Suprapubic skin (tissue), 4 donors: Measurements from ENCODE around the gene CLEC16A.

Experiments used
- EP300 ChIP-seq: sonication (generic); formaldehyde crosslinking; IDR thresholded peaks from one replicate; pipeline ENCODE4 v1.6.1; 2017; ENCODE audit warnings: antibody characterized with exemption
- POLR2A ChIP-seq, 2 donors: fragments of 450-650 bp; IDR thresholded peaks; one replicate each; pipeline ENCODE4 v1.6.1; 2017; ENCODE audit warnings: antibody characterized with exemption in 2 of 2, mild to moderate bottlenecking in 2 of 2, moderate library complexity in 2 of 2
- POLR2AphosphoS5 ChIP-seq, 3 donors: sonication (generic); formaldehyde crosslinking; IDR thresholded peaks; one replicate each; pipeline ENCODE4 v1.6.1; 2017; ENCODE audit warnings: antibody characterized with exemption in 3 of 3
- TF ChIP-seq, protein P1 (sequence below), 2 donors: fragments of 200-600 bp in 1 of 2; fragments of 450-650 bp in 1 of 2; sonication (generic) in 1 of 2; IDR thresholded peaks; one replicate each; pipeline ENCODE4 v1.5.1; 2016 to 2019; ENCODE audit warnings: antibody characterized with exemption in 2 of 2, mild to moderate bottlenecking in 1 of 2, moderate library complexity in 1 of 2

DNA sequence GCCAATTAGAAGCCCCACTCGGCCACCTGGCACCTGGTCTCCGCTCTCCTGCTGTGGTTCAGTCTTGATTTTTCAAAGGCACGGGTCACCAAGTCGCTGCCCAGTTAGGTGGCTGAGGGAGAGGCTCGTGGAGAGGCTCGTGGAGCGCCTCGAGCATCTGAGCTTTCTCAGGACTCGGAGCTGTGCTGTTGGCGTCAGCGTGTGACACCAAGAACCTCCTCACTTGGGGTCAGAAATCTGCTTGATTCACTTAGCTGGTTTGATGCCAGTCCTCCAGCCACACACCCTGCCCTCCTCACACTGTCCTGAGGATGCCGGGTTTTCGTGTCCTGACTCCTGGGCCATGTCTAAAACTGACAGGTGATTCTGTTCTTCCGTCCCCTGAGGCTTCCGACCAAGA, 229.1 kb downstream of the CLEC16A start:
- TF ChIP-seq, protein P1, sequence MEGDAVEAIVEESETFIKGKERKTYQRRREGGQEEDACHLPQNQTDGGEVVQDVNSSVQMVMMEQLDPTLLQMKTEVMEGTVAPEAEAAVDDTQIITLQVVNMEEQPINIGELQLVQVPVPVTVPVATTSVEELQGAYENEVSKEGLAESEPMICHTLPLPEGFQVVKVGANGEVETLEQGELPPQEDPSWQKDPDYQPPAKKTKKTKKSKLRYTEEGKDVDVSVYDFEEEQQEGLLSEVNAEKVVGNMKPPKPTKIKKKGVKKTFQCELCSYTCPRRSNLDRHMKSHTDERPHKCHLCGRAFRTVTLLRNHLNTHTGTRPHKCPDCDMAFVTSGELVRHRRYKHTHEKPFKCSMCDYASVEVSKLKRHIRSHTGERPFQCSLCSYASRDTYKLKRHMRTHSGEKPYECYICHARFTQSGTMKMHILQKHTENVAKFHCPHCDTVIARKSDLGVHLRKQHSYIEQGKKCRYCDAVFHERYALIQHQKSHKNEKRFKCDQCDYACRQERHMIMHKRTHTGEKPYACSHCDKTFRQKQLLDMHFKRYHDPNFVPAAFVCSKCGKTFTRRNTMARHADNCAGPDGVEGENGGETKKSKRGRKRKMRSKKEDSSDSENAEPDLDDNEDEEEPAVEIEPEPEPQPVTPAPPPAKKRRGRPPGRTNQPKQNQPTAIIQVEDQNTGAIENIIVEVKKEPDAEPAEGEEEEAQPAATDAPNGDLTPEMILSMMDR (IDR thresholded peaks at IDR 0.05): no peak
- no peak for TF ChIP-seq POLR2AphosphoS5 (IDR thresholded peaks at IDR 0.05)
- no peak for TF ChIP-seq EP300
- no peak for TF ChIP-seq POLR2A (IDR thresholded peaks at IDR 0.05)
